ENCODE results near the gene VWA5B1.

Gene VWA5B1

GRCh38 chr1:20322825-20323612 lies 32.3 kb downstream of the VWA5B1 start:
- DNase-seq (ENCODE audit: low read depth in 2 of 2), result no peak

DNA sequence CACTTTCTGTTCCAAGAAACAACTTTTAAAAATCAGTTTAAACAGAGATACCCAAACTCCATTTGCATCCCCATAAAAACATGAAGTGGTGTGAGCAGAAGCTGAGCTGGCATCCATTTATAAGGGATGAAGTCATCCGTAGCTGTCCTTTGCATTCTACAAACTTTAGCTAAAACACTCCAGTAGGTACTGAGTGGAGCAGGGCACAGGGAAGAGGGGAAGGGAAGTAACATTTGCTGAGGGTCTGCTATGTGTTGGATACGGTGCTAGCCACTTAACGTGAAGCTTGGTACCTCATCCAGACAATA lies 32.9 kb downstream of the VWA5B1 start:
- no peak for DNase-seq (ENCODE audit: low read depth in 2 of 2)

- DNase-seq (ENCODE audit: low read depth in 2 of 2), result no peak
These were observed 34.2 kb downstream of the VWA5B1 start for GRCh38 chr1:20324704-20325406.

- no peak for DNase-seq (ENCODE audit: low read depth in 2 of 2)
These were observed 34.8 kb downstream of the VWA5B1 start for GRCh38 chr1:20325407-20325843.

GRCh38 chr1:20325844-20326420 lies 35.3 kb downstream of the VWA5B1 start:
- no peak for DNase-seq (ENCODE audit: low read depth in 2 of 2)

DNA sequence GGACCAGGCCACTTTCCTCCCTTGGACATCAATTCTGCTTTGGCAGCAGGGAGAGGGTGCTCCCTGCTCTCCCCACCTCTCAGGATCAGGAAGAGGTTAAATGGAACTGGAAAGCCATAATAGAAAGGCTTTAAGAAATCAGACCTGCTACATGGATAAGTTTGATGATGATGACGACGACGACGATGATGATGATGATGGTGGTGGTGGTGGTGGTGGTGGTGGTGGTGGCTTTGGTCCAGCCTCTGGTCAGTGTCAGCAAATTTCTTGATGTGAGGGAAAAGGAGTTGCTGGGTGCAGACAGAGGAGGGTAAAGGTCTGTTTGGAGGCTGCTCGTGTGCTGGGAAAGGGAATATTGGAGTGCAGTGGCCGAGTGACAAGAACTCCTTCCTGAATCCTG lies 36.8 kb downstream of the VWA5B1 start:
- no peak for DNase-seq (ENCODE audit: low read depth in 2 of 2)

GRCh38 chr1:20328201-20328600 lies 37.5 kb downstream of the VWA5B1 start:
- DNase-seq (ENCODE audit: low read depth in 2 of 2), result no peak

GRCh38 chr1:20329793-20330542 lies 39.3 kb downstream of the VWA5B1 start:
- no peak for DNase-seq (ENCODE audit: low read depth in 2 of 2)

- no peak for DNase-seq (ENCODE audit: low read depth in 2 of 2)
These were observed 43.4 kb downstream of the VWA5B1 start for GRCh38 chr1:20334103-20334502.

DNA sequence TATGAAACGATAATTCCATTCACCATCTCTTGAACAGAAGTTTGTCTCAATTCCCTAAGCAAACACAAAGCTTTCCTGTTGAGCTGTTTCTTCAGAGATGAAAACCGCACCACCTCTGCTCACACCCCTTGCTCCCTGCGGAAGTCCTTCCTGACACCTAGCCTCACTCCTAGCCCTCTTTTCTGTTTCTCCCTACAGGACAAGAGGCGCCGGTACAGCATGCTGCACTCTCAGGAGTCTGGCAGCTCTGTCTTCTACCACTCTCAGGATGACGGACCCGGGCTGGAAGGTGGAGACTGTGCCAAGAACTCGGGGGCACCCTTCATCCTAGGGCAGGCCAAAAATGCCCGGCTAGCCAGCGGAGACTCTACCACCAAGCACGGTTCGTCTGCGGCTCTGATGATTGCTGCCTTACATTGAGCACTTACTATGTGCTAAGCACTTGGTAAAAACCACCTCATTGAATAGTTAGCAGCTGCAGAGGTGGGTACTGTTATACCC lies 45.5 kb downstream of the VWA5B1 start:
- no peak for DNase-seq (ENCODE audit: low read depth in 2 of 2)

DNA sequence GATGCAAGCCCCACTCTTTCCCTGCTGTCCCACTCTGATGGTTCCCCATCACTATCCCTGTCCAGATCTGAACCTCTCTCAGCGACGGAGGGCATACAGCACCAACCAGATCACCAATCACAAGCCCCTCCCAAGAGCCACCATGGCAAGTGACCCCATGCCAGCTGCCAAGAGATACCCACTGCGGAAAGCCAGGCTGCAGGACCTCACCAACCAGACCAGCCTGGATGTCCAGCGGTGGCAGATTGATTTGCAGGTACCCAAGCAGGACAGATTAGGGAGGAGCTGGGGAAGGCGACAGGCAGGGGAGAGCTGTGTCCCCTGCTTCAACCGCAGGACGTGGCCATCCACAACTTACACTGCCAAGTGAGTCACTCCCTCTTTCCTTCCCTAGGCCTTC lies 46.9 kb downstream of the VWA5B1 start:
- DNase-seq (ENCODE audit: low read depth in 2 of 2), result no peak

GRCh38 chr1:20339811-20340457 lies 49.3 kb downstream of the VWA5B1 start:
- no peak for DNase-seq (ENCODE audit: low read depth in 2 of 2)

DNA sequence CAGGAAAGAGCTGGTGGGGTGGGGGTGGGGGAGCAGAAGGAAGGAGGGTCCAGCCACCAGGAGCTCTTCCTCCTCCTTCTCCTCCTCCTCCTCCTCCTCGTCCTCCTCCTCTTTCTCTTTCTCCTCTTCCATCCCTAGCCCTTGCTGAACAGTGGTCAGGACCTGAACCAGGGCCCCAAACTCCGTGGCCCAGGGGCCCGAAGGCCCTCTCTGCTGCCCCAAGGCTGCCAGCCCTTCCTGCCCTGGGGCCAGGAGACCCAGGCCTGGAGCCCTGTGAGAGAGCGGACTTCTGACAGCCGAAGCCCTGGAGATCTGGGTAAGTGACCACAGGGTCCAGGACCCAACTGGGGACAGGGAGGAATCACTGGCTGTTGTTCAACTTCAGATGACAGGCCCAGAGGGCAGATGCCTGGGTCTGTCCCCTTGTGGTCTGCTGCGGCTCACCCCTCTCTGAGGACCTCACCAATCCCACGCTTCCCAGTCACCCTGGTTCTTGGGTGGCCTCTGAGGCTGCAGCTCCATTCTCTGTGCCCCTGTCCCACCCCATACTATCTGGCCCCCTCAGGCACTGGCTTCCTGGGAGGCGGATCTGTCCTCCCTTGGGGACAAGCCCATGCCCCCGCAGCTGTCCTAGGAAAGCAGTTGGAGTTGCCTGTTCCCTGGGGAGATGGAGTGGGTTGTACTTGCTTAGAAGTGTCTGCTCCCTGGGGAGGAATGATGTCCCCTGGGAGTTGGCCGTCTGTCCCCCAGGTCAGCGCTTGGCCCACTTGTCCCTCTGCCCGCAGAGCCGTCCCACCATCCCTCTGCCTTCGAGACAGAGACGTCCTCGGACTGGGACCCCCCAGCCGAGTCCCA lies 51.8 kb downstream of the VWA5B1 start:
- DNase-seq (ENCODE audit: low read depth in 2 of 2), result no peak

DNA sequence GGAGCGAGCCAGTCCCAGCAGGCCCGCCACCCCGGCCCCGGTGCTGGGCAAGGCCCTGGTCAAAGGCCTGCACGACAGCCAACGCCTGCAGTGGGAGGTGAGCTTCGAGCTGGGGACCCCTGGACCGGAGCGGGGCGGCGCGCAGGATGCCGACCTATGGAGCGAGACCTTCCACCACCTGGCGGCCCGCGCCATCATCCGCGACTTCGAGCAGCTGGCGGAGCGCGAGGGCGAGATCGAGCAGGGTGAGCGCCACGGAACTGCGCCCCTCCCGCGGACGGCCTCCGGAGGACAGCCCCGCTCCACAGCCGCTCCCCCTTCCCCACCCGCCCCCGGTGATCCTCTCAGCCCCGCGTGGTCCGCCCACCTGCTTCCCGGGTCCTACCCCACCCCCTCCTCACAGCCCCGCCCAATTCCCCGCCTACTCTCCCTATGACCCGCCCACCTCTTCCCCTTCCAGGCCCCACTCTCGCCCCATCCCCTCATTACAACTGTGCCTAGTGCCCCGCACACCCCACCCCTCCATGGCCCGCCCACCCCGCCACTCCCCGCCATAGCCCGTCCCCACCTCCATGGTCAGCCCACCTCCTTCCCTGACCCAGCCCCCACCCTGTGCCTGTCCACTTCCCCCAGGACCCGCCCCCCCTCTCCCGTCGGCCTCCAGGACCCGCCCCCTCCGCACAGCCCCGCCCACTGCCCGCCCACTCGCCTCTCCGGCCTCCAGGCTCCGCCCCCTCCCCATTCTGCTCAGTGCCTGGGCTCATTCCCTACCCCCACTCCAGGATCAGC lies 52.7 kb downstream of the VWA5B1 start:
- DNase-seq (ENCODE audit: low read depth in 2 of 2), result no peak

DNA sequence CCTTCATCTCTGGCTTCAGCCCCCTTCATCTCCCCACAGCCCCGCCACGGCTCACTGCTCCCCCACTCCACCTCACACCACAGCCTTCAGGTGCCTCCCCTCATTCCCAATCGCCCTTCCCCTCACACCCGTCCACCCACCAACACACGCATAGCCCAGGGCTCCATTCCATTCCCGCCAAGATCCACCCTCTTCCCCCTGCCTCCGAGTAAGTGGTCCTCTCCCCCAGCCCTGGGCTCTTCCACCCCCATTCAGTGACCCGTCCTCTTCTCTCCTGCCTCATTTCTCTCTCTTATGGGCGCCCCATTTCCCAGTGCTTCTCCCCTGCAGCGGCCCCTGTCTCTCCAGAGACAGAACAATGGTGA lies 53.2 kb downstream of the VWA5B1 start:
- DNase-seq (ENCODE audit: low read depth in 2 of 2), result no peak

GRCh38 chr1:20344738-20345137 lies 54.1 kb downstream of the VWA5B1 start:
- no peak for DNase-seq (ENCODE audit: low read depth in 2 of 2)

GRCh38 chr1:20345419-20345818 lies 54.7 kb downstream of the VWA5B1 start:
- DNase-seq (ENCODE audit: low read depth in 2 of 2), result no peak

GRCh38 chr1:20346433-20346832 lies 55.8 kb downstream of the VWA5B1 start:
- DNase-seq (ENCODE audit: low read depth in 2 of 2), result no peak

- no peak for DNase-seq (ENCODE audit: low read depth in 2 of 2)
These were observed 57.0 kb downstream of the VWA5B1 start for GRCh38 chr1:20347699-20348098.

- no peak for DNase-seq (ENCODE audit: low read depth in 2 of 2)
These were observed 57.7 kb downstream of the VWA5B1 start for GRCh38 chr1:20348326-20348915.
